ENCODE measurements around the gene CYGB. TPM values are rescaled to one million over a fixed set of nuclear protein-coding genes. Genes with fewer than 3 reads are reported as not detected.

CYGB gene
- total RNA-seq, 2 experiments from 2014 or later = 0.44 to 0.57 TPM

- Histone ChIP-seq H3K4me3 (ENCODE audit: low read depth, low read length, poor library complexity, severe bottlenecking) (no peak overlapping the region), H3K4me2 (ENCODE audit: low read length) (no peak overlapping the region), H4K20me1 (ENCODE audit: insufficient read depth, low read length) (no peaks in the 10 kb centered on the region), H3K79me2 (ENCODE audit: insufficient read depth, low read depth, low read length) (no peaks in the 10 kb centered on the region), H2AFZ (ENCODE audit: low read length) (no peak overlapping the region), H3K27ac (ENCODE audit: low read depth, low read length, poor library complexity, severe bottlenecking) (no peak overlapping the region), H3K9me3 (ENCODE audit: low read length) (no peaks in the 10 kb centered on the region), H3K36me3 (ENCODE audit: insufficient read depth, low read length) (no peaks in the 10 kb centered on the region), H3K4me1 (ENCODE audit: insufficient read depth, low read length, poor library complexity, severe bottlenecking) (peaks cover 17% of the 10 kb centered on the region), H3K9me2 (ENCODE audit: insufficient read depth, low read length) (no peaks in the 10 kb centered on the region)
- DNase-seq (ENCODE audit: low spot score) = no peak
- ChIA-PET POLR2A (interaction anchor here (0.6 kb wide), 1 partner anchor 126 kb away, joined by 5 read pairs; no protein-coding TSS in a partner anchor), CTCF (ENCODE audit: unreplicated experiment) (no interaction called here)
- intact Hi-C loops (cut with micrococcal nuclease; ENCODE audit: unreplicated experiment) = no loop called here
- BruUV-seq (replicated peaks) = no TSS peak
- TF ChIP-seq CTCF (conservative IDR thresholded peaks at IDR 0.05; ENCODE audit: low read length) (no peak), EZH2phosphoT487 (IDR thresholded peaks at IDR 0.05; ENCODE audit: borderline replicate concordance, low read depth, low read length) (no peak)
Observed at GRCh38 chr17:76521262-76521661, 16.2 kb downstream of the CYGB start.

DNA sequence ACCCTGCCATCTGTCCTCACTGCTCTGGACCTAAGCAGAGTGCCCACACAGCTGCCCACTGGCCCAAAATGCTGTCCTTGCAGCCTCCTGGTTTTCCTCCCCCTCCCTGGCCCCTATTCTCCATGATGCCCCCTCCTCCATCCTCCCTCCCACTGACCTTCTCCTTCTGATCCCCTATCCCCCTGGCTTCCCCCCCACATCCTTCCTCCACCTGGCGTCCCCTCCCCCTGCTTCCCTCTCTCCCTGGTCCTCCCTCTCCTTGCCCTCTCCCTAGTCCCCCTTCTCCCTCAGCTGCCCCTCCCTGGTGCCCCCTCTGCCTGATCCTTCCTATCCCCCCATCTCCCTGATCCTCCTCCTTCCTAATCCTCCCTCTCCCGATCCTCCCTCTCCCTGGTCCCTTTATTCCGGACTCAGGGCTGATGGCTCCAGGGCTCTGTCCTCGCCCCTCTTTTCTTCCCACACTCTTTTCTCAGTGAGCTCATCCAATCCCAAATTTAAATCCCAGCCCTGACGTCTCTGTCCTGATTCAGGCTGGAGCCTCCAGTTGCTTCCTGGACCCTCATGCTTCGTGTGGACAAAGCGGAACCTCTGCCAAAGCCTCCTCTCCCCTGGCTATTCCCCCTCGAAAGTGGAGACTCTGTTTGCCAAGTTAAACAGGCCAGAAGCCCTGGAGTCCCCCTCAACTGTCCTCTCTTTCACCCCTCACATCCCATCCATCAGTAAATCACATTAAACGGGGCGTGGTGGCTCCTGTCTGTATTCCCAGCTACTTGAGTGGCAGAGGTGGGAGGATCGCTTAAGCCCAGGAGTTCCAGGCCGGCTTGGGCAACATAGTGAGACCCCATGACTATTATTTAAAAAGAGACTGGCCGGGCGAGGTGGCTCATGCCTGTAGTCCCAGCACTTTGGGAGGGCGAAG, 18.2 kb downstream of the CYGB start:
- Histone ChIP-seq H2AFZ (ENCODE audit: low read length) (no peak overlapping the region), H3K79me2 (ENCODE audit: insufficient read depth, low read depth, low read length) (no peaks in the 10 kb centered on the region), H3K36me3 (ENCODE audit: insufficient read depth, low read length) (no peaks in the 10 kb centered on the region), H3K4me1 (ENCODE audit: insufficient read depth, low read length, poor library complexity, severe bottlenecking) (peaks cover 19% of the 10 kb centered on the region), H3K4me2 (ENCODE audit: low read length) (no peak overlapping the region), H4K20me1 (ENCODE audit: insufficient read depth, low read length) (no peaks in the 10 kb centered on the region), H3K27ac (ENCODE audit: low read depth, low read length, poor library complexity, severe bottlenecking) (no peak overlapping the region), H3K9me3 (ENCODE audit: low read length) (no peaks in the 10 kb centered on the region), H3K4me3 (ENCODE audit: low read depth, low read length, poor library complexity, severe bottlenecking) (no peak overlapping the region), H3K9me2 (ENCODE audit: insufficient read depth, low read length) (no peaks in the 10 kb centered on the region)
- TF ChIP-seq CTCF (conservative IDR thresholded peaks at IDR 0.05; ENCODE audit: low read length) (no peak), EZH2phosphoT487 (IDR thresholded peaks at IDR 0.05; ENCODE audit: borderline replicate concordance, low read depth, low read length) (no peak)
- ChIA-PET POLR2A (interaction anchor here (0.6 to 0.9 kb wide), 3 partner anchors 25 to 425 kb away, joined by 3 to 8 read pairs (median 3); no protein-coding TSS in a partner anchor), CTCF (ENCODE audit: unreplicated experiment) (no interaction called here)
- no peak for DNase-seq (ENCODE audit: low spot score)
- intact Hi-C loops (cut with micrococcal nuclease; ENCODE audit: unreplicated experiment) = no loop called here
- no TSS peak for BruUV-seq (replicated peaks)

- Histone ChIP-seq H3K4me1 (ENCODE audit: insufficient read depth, low read length, poor library complexity, severe bottlenecking) (peaks cover 10% of the 10 kb centered on the region), H3K4me2 (ENCODE audit: low read length) (no peak overlapping the region), H2AFZ (ENCODE audit: low read length) (no peak overlapping the region), H3K27ac (ENCODE audit: low read depth, low read length, poor library complexity, severe bottlenecking) (no peak overlapping the region), H4K20me1 (ENCODE audit: insufficient read depth, low read length) (no peaks in the 10 kb centered on the region), H3K9me3 (ENCODE audit: low read length) (no peaks in the 10 kb centered on the region), H3K36me3 (ENCODE audit: insufficient read depth, low read length) (no peaks in the 10 kb centered on the region), H3K79me2 (ENCODE audit: insufficient read depth, low read depth, low read length) (no peaks in the 10 kb centered on the region), H3K9me2 (ENCODE audit: insufficient read depth, low read length) (no peaks in the 10 kb centered on the region), H3K4me3 (ENCODE audit: low read depth, low read length, poor library complexity, severe bottlenecking) (no peak overlapping the region)
- POLR2A ChIA-PET = interaction anchor here (0.7 kb wide), 1 partner anchor 270 kb away, joined by 3 read pairs; no protein-coding TSS in a partner anchor
- intact Hi-C loops (cut with micrococcal nuclease; ENCODE audit: unreplicated experiment) = no loop called here
- CTCF ChIA-PET (ENCODE audit: unreplicated experiment) = no interaction called here
- DNase-seq (ENCODE audit: low spot score) = no peak
- TF ChIP-seq EZH2phosphoT487 (IDR thresholded peaks at IDR 0.05; ENCODE audit: borderline replicate concordance, low read depth, low read length) = no peak
- TF ChIP-seq CTCF (conservative IDR thresholded peaks at IDR 0.05; ENCODE audit: low read length) = no peak
- no TSS peak for BruUV-seq (replicated peaks)
Observed at GRCh38 chr17:76517638-76518038, 19.9 kb downstream of the CYGB start.
